IPS-20b (cell line): ENCODE data around the gene DENND6B.
"Not testable (repeated sequence)": the region's sequence is repeated elsewhere in the genome, so short reads cannot be mapped to it uniquely, and the experiment has no call there.

ENCODE experiments used
- H3K27ac ChIP-seq: one replicate; pipeline ENCODE4 v1.5.1; 2013; ENCODE audit warnings: low read length
- H3K27me3 ChIP-seq: 2 replicates; pipeline ENCODE4 v1.6.1; 2013; ENCODE audit warnings: mild to moderate bottlenecking, low read length, inconsistent platforms; ENCODE audit not compliant: insufficient read depth
- H3K36me3 ChIP-seq: 2 replicates; pipeline ENCODE4 v1.6.1; 2013; ENCODE audit warnings: low read depth, mild to moderate bottlenecking, inconsistent platforms, low read length, moderate library complexity; ENCODE audit not compliant: insufficient read depth
- H3K4me1 ChIP-seq: 2 replicates; pipeline ENCODE4 v1.6.1; 2013; ENCODE audit warnings: mild to moderate bottlenecking, control low read depth, inconsistent platforms, low read length, moderate library complexity; ENCODE audit not compliant: insufficient read depth
- H3K4me3 ChIP-seq: 2 replicates; pipeline ENCODE4 v1.5.1; 2013; ENCODE audit warnings: mild to moderate bottlenecking, low read length, inconsistent platforms
- H3K9ac ChIP-seq: 2 replicates; pipeline ENCODE4 v1.6.1; 2013; ENCODE audit warnings: low read depth, mild to moderate bottlenecking, inconsistent platforms, low read length, moderate library complexity
- H3K9me3 ChIP-seq: 2 replicates; pipeline ENCODE4 v1.6.1; 2013; ENCODE audit warnings: mild to moderate bottlenecking, low read depth, low read length, inconsistent platforms; ENCODE audit not compliant: insufficient read depth

Gene DENND6B

DNA sequence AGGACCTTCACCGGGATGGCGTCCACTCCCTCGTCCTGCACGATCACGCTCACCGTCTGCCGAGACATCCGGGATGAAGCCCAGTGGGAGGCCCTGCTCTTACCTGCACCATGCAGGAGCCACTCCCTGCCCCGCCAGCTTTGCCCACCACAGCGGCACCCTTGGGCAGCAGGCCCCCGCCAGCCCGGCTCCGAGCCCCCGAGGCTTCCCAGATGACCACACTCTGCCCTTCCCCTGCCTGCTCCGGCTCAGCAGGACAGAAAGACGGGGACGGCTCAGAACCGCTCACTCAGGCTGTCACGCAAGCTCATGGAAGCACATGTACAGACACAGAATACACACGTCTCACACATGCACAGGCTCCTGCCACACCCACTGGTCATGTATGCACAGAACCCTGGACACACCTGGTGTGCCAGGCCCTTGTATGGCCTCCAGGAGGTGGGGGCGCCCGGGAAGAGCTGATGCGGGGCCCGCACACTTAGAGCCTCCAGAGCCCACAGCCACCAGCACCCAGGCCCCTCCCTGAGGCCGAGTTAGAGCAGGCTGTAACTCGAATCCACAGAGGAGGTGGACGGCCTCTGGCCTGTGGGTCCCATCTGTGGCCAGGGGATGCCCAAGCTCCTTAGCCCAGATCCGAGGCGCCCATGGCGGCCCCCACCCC is 47.7 kb downstream of the DENND6B start:
- Histone ChIP-seq H3K4me3 (no peak overlapping the region), H3K36me3 (peaks cover 69% of the 10 kb centered on the region)

GRCh38 chr22:50278461-50278860 is 48.4 kb downstream of the DENND6B start:
- peaks cover 9% of the 10 kb centered on the region for H3K9me3 ChIP-seq
- no peaks in the 10 kb centered on the region for H3K4me1 ChIP-seq
- no peak overlapping the region for H3K9ac ChIP-seq
- no peak overlapping the region for H3K4me3 ChIP-seq
- no peak overlapping the region for H3K27ac ChIP-seq
- H3K36me3 ChIP-seq: peaks cover 69% of the 10 kb centered on the region
- H3K27me3 ChIP-seq: no peaks in the 10 kb centered on the region

More for the DNA sequence above, 47.7 kb downstream of the DENND6B start:
- Histone ChIP-seq H3K27ac (no peak overlapping the region), H3K4me1 (no peaks in the 10 kb centered on the region), H3K9ac (no peak overlapping the region), H3K27me3 (no peaks in the 10 kb centered on the region), H3K9me3 (peaks cover 9% of the 10 kb centered on the region)

GRCh38 chr22:50277761-50278160 is 49.1 kb downstream of the DENND6B start:
- no peak overlapping the region for H3K4me3 ChIP-seq
- H3K9ac ChIP-seq: no peak overlapping the region
- no peaks in the 10 kb centered on the region for H3K4me1 ChIP-seq
- H3K27ac ChIP-seq: no peak overlapping the region
- peaks cover 9% of the 10 kb centered on the region for H3K9me3 ChIP-seq
- peaks cover 2% of the 10 kb centered on the region; the same call in 1 of the 2 replicates for H3K27me3 ChIP-seq
- peaks cover 65% of the 10 kb centered on the region for H3K36me3 ChIP-seq

- H3K27ac ChIP-seq: no peak overlapping the region
- no peak overlapping the region for H3K4me3 ChIP-seq
- H3K4me1 ChIP-seq: no peaks in the 10 kb centered on the region; the same call in 1 of the 2 replicates
- no peak overlapping the region for H3K9ac ChIP-seq
- H3K27me3 ChIP-seq: peaks cover 15% of the 10 kb centered on the region
- peaks cover 52% of the 10 kb centered on the region for H3K36me3 ChIP-seq
- H3K9me3 ChIP-seq: peaks cover 9% of the 10 kb centered on the region
These were observed 50.7 kb downstream of the DENND6B start for GRCh38 chr22:50276143-50276542.

- H3K9ac ChIP-seq: no peak overlapping the region
- H3K36me3 ChIP-seq: peaks cover 47% of the 10 kb centered on the region
- H3K4me3 ChIP-seq: no peak overlapping the region
- peaks cover 9% of the 10 kb centered on the region for H3K9me3 ChIP-seq
- H3K4me1 ChIP-seq: no peaks in the 10 kb centered on the region; the same call in 1 of the 2 replicates
- H3K27me3 ChIP-seq: peaks cover 23% of the 10 kb centered on the region
- no peak overlapping the region for H3K27ac ChIP-seq
These were observed 51.4 kb downstream of the DENND6B start for GRCh38 chr22:50275181-50276055.

- Histone ChIP-seq H3K4me3 (no peak overlapping the region), H3K9me3 (peaks cover 9% of the 10 kb centered on the region), H3K4me1 (no peaks in the 10 kb centered on the region; the same call in 1 of the 2 replicates), H3K27ac (no peak overlapping the region), H3K27me3 (peaks cover 28% of the 10 kb centered on the region), H3K36me3 (peaks cover 42% of the 10 kb centered on the region), H3K9ac (no peak overlapping the region)
These were observed 52.0 kb downstream of the DENND6B start for GRCh38 chr22:50274771-50275170.

- peaks cover 33% of the 10 kb centered on the region for H3K27me3 ChIP-seq
- peaks cover 38% of the 10 kb centered on the region for H3K36me3 ChIP-seq
- H3K9me3 ChIP-seq: peaks cover 9% of the 10 kb centered on the region
- H3K4me1 ChIP-seq: no peaks in the 10 kb centered on the region; the same call in 1 of the 2 replicates
- H3K9ac ChIP-seq: no peak overlapping the region
- no peak overlapping the region for H3K4me3 ChIP-seq
- H3K27ac ChIP-seq: no peak overlapping the region
These were observed 52.5 kb downstream of the DENND6B start for GRCh38 chr22:50274311-50274710.

DNA sequence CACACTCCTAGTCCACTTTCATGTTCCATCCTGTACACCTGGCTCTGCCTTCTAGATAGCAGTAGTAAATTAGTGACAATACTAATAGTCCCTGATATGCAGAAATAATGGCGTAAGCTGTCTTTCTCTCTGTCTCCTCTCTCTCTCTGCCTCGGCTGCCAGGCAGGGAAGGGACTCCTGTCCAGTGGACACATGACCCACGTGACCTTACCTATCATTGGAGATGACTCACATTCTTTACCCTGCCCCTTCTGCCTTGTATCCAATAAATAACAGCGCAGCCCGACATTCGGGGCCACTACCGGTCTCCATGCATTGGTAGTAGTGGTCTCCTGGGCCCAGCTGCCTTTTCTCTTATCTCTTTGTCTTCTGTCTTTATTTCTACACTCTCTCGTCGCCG is 53.0 kb downstream of the DENND6B start:
- Histone ChIP-seq H3K36me3 (peaks cover 35% of the 10 kb centered on the region), H3K27me3 (peaks cover 38% of the 10 kb centered on the region)
- H3K4me3 ChIP-seq, H3K27ac ChIP-seq, H3K4me1 ChIP-seq, H3K9me3 ChIP-seq, H3K9ac ChIP-seq: not testable (repeated sequence)

GRCh38 chr22:50273352-50273751 is 53.5 kb downstream of the DENND6B start:
- H3K27ac ChIP-seq, H3K4me1 ChIP-seq, H3K4me3 ChIP-seq, H3K9ac ChIP-seq, H3K9me3 ChIP-seq: not testable (repeated sequence)
- Histone ChIP-seq H3K36me3 (peaks cover 30% of the 10 kb centered on the region), H3K27me3 (peaks cover 42% of the 10 kb centered on the region)

GRCh38 chr22:50272044-50272802 is 54.6 kb downstream of the DENND6B start:
- peaks cover 49% of the 10 kb centered on the region for H3K27me3 ChIP-seq
- no peaks in the 10 kb centered on the region; the same call in 1 of the 2 replicates for H3K4me1 ChIP-seq
- H3K9ac ChIP-seq: no peak overlapping the region
- H3K4me3 ChIP-seq: no peak overlapping the region
- H3K36me3 ChIP-seq: peaks cover 19% of the 10 kb centered on the region
- H3K27ac ChIP-seq: no peak overlapping the region
- peaks cover 9% of the 10 kb centered on the region for H3K9me3 ChIP-seq

DNA sequence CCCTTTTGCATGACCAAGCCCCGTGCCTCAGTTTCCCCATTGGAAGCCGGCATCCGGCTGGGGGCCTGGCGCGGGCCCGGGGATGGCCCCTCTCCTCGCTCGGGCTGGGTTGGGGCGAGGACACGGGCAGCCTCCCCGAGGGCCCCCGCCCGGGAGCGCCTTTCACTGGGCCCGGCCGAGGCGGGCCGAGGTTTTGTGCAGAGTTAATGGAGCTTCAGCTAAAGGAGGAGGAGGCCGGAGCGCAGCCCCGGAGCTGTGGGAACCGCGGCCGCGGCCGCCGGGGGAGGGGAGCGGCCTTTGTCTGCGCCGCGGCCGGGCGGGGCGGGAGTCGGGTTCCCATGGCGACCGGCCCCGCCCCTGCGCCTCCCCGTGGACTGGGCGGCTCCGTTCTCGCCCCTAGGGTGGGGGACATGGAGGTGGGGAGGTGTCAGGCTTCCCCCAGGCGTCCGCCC is 55.3 kb downstream of the DENND6B start:
- no peak overlapping the region for H3K27ac ChIP-seq
- H3K36me3 ChIP-seq: peaks cover 15% of the 10 kb centered on the region
- no peaks in the 10 kb centered on the region; the same call in 1 of the 2 replicates for H3K4me1 ChIP-seq
- peaks cover 54% of the 10 kb centered on the region for H3K27me3 ChIP-seq
- no peak overlapping the region for H3K9ac ChIP-seq
- H3K4me3 ChIP-seq: peak overlapping the region; percentile 43; the same call in 1 of the 2 replicates
- H3K9me3 ChIP-seq: peaks cover 8% of the 10 kb centered on the region
